Liver (tissue), 3 donors: ENCODE measurements around the gene PLCXD3.

ENCODE experiments used
- FOXA2 ChIP-seq: IDR thresholded peaks from 2 replicates; pipeline ENCODE4 v1.6.1; 2016; ENCODE audit warnings: antibody characterized with exemption
- GABPA ChIP-seq, 2 donors: IDR thresholded peaks in 1 of 2; conservative IDR thresholded peaks in 1 of 2; 2 replicates each; pipeline ENCODE4 v1.6.1; 2016; ENCODE audit warnings: antibody characterized with exemption in 2 of 2, mild to moderate bottlenecking in 1 of 2, moderate library complexity in 1 of 2
- NR2F2 ChIP-seq: IDR thresholded peaks from 2 replicates; pipeline ENCODE4 v1.6.1; 2016; ENCODE audit warnings: antibody characterized with exemption
- SP1 ChIP-seq: IDR thresholded peaks from 2 replicates; pipeline ENCODE4 v1.6.1; 2018; ENCODE audit warnings: antibody characterized with exemption, mild to moderate bottlenecking
- YY1 ChIP-seq: IDR thresholded peaks from 2 replicates; pipeline ENCODE4 v1.6.1; 2016; ENCODE audit warnings: antibody characterized with exemption, mild to moderate bottlenecking
- TF ChIP-seq, protein P1 (sequence below): fragments of 150-350 bp; IDR thresholded peaks from 2 replicates; pipeline ENCODE4 v1.5.1; 2017; ENCODE audit warnings: improper control_type of control experiment, low read depth, low read length; ENCODE audit not compliant: missing input control
- TF ChIP-seq, protein P2 (sequence below): IDR thresholded peaks from 2 replicates; pipeline ENCODE4 v1.6.1; 2016; ENCODE audit warnings: antibody characterized with exemption
- donor health status: healthy.
- donor health status: healthy.

DNA sequence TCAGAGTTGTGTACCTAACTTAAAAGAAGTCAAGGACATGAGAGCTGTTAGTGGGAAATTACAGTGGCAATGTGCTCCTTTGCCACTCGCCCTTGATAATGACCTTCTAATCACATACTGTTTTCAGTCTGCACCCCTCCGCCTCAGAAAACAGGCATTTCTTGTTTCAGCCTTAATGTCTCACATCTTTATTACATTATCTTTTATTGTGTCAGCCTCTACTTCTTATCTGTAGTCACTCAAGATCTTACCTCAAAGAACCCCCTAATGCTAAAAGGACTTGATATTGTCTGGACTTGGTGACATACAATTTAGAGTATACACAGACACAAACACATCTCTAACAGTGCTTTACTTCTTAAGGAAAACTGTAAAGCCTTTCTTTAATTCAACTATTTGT, 97.9 kb downstream of the PLCXD3 start:
- TF ChIP-seq, protein P1, sequence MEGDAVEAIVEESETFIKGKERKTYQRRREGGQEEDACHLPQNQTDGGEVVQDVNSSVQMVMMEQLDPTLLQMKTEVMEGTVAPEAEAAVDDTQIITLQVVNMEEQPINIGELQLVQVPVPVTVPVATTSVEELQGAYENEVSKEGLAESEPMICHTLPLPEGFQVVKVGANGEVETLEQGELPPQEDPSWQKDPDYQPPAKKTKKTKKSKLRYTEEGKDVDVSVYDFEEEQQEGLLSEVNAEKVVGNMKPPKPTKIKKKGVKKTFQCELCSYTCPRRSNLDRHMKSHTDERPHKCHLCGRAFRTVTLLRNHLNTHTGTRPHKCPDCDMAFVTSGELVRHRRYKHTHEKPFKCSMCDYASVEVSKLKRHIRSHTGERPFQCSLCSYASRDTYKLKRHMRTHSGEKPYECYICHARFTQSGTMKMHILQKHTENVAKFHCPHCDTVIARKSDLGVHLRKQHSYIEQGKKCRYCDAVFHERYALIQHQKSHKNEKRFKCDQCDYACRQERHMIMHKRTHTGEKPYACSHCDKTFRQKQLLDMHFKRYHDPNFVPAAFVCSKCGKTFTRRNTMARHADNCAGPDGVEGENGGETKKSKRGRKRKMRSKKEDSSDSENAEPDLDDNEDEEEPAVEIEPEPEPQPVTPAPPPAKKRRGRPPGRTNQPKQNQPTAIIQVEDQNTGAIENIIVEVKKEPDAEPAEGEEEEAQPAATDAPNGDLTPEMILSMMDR: no peak
- TF ChIP-seq GABPA (IDR thresholded peaks at IDR 0.05 in 1 of 2, conservative IDR thresholded peaks at IDR 0.05 in 1 of 2) (no peak), YY1 (no peak), FOXA2 (no peak), NR2F2 (no peak), SP1 (no peak)
- TF ChIP-seq, protein P2, sequence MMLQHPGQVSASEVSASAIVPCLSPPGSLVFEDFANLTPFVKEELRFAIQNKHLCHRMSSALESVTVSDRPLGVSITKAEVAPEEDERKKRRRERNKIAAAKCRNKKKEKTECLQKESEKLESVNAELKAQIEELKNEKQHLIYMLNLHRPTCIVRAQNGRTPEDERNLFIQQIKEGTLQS: no peak
